Activated naive CD8-positive, alpha-beta T cell treated with anti-CD3 and anti-CD28 coated beads, Interleukin-2, amount 50 U/mL, for 24 hours (primary cell): ENCODE results near the gene PPP2R3C.
"Not testable (repeated sequence)": the region's sequence is repeated elsewhere in the genome, so short reads cannot be mapped to it uniquely, and the experiment has no call there.

Experiments used
- ATAC-seq: fragments of 150-1000 bp; cut with Tn5 transposase; one replicate; pipeline ENCODE4 v1.10.0; 2021
- DNase-seq: peaks from one replicate; pipeline ENCODE4 v3.0.0; 2021
- H3K27ac Mint-ChIP-seq: one replicate; pipeline ENCODE4 v1.8.0; 2021; ENCODE audit warnings: mild to moderate bottlenecking, mixed read lengths
- H3K27me3 Mint-ChIP-seq: one replicate; pipeline ENCODE4 v1.8.0; 2021; ENCODE audit warnings: mixed read lengths
- H3K36me3 Mint-ChIP-seq: one replicate; pipeline ENCODE4 v1.8.0; 2021; ENCODE audit warnings: low read depth, mixed read lengths
- H3K4me1 Mint-ChIP-seq: one replicate; pipeline ENCODE4 v1.8.0; 2021; ENCODE audit warnings: mixed read lengths
- H3K4me3 Mint-ChIP-seq: one replicate; pipeline ENCODE4 v1.8.0; 2021; ENCODE audit warnings: mild to moderate bottlenecking, moderate library complexity, mixed read lengths
- H3K9me3 Mint-ChIP-seq: one replicate; pipeline ENCODE4 v1.8.0; 2021; ENCODE audit warnings: mixed read lengths

PPP2R3C gene

GRCh38 chr14:35121887-35122695 is at the start of gene PPP2R3C, which contains the start of gene PRORP:
TSS of gene PPP2R3C (minus strand) at chr14:35121990. CDS start at chr14:35121959, 31 bp downstream.
TSS of gene PRORP (plus strand) at chr14:35122552. CDS start at chr14:35123246, 694 bp downstream.
- DNase-seq, result peak; percentile 85
- Mint-ChIP-seq H3K9me3 (no peaks in the 10 kb centered on the region), H3K27me3 (no peaks in the 10 kb centered on the region), H3K36me3 (peaks cover 20% of the 10 kb centered on the region), H3K27ac (peak within 1 kb of the TSS; percentile 100), H3K4me1 (peaks cover 62% of the 10 kb centered on the region), H3K4me3 (peak within 1 kb of the TSS; percentile 88)
- ATAC-seq, result peak; percentile 90

DNA sequence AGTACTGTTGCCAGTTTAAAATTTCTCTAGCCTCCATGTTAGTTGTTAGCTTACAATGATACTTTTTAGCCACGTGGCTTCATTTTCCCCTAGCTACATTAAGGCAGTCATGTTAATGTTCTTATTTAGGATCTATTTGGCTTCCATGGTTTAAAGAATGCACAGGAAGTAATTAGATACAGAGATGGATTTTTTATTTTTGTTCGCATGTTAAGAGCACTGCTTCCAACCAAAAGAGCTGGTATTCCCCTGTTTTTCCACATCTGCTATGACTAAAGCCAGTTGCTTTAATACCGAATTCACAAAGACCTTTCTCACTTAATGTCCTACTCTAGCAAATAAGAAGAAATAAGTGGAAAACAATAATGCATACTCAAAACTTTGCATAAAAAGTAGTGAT is 45.7 kb upstream of the PPP2R3C start:
- Mint-ChIP-seq H3K27ac (no peak overlapping the region), H3K36me3 (peaks cover 30% of the 10 kb centered on the region), H3K9me3 (peaks cover 5% of the 10 kb centered on the region), H3K27me3 (no peaks in the 10 kb centered on the region), H3K4me3 (no peak overlapping the region), H3K4me1 (peaks cover 2% of the 10 kb centered on the region)
- no peak for ATAC-seq
- no peak for DNase-seq

GRCh38 chr14:35164849-35165248 is 43.1 kb upstream of the PPP2R3C start:
- Mint-ChIP-seq H3K36me3 (peaks cover 23% of the 10 kb centered on the region), H3K27me3 (no peaks in the 10 kb centered on the region), H3K4me1 (peaks cover 28% of the 10 kb centered on the region), H3K4me3 (no peak overlapping the region), H3K27ac (no peak overlapping the region), H3K9me3 (peaks cover 5% of the 10 kb centered on the region)
- no peak for DNase-seq
- no peak for ATAC-seq

DNA sequence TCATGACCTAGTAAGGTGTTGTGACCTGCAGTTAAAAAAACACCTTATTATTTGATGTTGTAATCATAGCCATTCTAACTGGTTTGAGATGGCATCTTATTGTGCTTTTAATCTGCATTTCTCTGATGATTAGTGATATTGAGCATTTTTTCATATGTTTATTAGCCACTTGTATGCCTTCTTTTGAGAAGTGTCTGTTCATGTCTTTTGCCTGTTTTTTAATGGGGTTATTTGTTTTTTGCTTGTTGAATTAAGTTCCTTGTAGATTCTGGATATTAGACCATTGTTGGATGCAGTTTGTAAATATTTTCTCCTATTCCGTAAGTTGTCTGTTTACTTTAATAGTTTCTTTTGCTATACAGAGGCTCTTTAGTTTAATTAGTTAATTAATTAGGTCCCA is 41.6 kb upstream of the PPP2R3C start:
- ATAC-seq, result no peak
- no peak overlapping the region for H3K4me3 Mint-ChIP-seq
- no peak overlapping the region for H3K27ac Mint-ChIP-seq
- no peaks in the 10 kb centered on the region for H3K9me3 Mint-ChIP-seq
- H3K4me1 Mint-ChIP-seq, result peaks cover 38% of the 10 kb centered on the region
- DNase-seq, result no peak
- H3K36me3 Mint-ChIP-seq, result peaks cover 22% of the 10 kb centered on the region
- no peaks in the 10 kb centered on the region for H3K27me3 Mint-ChIP-seq

DNA sequence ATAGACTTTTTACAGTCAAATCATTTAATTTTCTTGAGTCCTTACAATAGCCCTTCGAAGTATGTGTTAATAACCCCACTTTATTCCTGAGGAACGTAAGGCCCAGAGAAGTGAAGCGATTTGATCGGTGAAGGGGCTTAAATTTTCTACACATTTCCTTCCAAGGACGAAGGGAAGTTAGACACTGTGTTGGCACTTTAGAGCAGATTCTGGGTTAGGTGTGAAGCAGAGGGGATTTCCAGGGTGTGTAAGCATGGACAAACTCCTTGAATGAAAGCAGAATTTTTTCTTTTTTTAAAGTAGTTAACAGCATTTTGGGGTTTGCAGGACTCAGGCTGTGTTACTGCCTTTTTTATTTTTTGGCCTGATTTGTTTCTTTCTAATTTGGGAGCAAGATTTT is 39.4 kb upstream of the PPP2R3C start:
- DNase-seq (no peak), ATAC-seq (peak; percentile 81)
- H3K4me3 Mint-ChIP-seq, result no peak overlapping the region
- H3K4me1 Mint-ChIP-seq, result peaks cover 47% of the 10 kb centered on the region
- H3K27ac Mint-ChIP-seq, result no peak overlapping the region
- no peaks in the 10 kb centered on the region for H3K27me3 Mint-ChIP-seq
- no peaks in the 10 kb centered on the region for H3K9me3 Mint-ChIP-seq
- peaks cover 13% of the 10 kb centered on the region for H3K36me3 Mint-ChIP-seq

GRCh38 chr14:35159742-35160409 is 38.1 kb upstream of the PPP2R3C start:
- no peaks in the 10 kb centered on the region for H3K27me3 Mint-ChIP-seq

DNA sequence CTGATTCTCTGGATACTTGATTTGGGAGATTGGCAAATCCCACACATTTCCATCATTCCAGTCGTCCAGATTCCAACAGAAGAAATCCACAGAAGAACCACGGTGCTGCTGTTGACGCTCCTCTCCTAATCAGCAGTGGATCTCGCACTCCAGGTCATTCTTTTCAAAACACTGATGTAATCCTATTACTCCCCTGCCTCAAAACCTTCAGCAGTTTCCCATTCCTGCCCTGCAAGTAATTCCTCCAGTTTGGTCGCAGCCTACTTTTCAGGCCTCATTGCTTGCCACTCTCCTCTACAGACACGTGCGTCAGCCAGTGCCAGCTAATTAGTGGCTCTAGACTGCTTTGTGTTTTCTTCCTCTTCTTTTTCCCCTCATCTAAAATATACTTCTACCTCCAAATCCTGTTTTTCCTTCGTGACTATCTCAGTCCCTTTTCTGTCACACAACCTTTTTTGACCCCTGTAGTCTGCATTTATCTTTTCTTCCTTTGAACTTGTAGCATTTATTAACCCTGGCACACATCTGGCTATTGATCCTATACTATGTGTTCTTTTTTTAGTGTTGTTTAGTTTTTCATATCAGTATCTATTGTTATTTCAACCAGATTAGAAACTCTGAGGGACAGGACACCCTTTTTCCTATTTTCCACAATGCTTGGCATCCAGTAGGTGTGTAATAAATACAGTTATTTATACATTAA is 37.3 kb upstream of the PPP2R3C start:
- no peak for ATAC-seq
- DNase-seq, result no peak
- no peaks in the 10 kb centered on the region for H3K9me3 Mint-ChIP-seq
- no peak overlapping the region for H3K27ac Mint-ChIP-seq
- H3K27me3 Mint-ChIP-seq, result no peaks in the 10 kb centered on the region
- H3K4me1 Mint-ChIP-seq, result peaks cover 58% of the 10 kb centered on the region
- no peak overlapping the region for H3K4me3 Mint-ChIP-seq
- peaks cover 11% of the 10 kb centered on the region for H3K36me3 Mint-ChIP-seq

More at GRCh38 chr14:35159742-35160409, 38.1 kb upstream of the PPP2R3C start:
- H3K36me3 Mint-ChIP-seq, result peaks cover 13% of the 10 kb centered on the region
- DNase-seq (no peak), ATAC-seq (peak; percentile 77)
- peaks cover 55% of the 10 kb centered on the region for H3K4me1 Mint-ChIP-seq
- no peaks in the 10 kb centered on the region for H3K9me3 Mint-ChIP-seq
- H3K4me3 Mint-ChIP-seq, result no peak overlapping the region
- H3K27ac Mint-ChIP-seq, result peak overlapping the region; percentile 19

GRCh38 chr14:35158491-35158890 is 36.7 kb upstream of the PPP2R3C start:
- H3K9me3 Mint-ChIP-seq, result no peaks in the 10 kb centered on the region
- no peak for ATAC-seq
- peak overlapping the region; percentile 28 for H3K27ac Mint-ChIP-seq
- H3K4me1 Mint-ChIP-seq, result peaks cover 60% of the 10 kb centered on the region
- H3K27me3 Mint-ChIP-seq, result no peaks in the 10 kb centered on the region
- no peak for DNase-seq
- H3K36me3 Mint-ChIP-seq, result peaks cover 11% of the 10 kb centered on the region
- H3K4me3 Mint-ChIP-seq, result no peak overlapping the region

- H3K27me3 Mint-ChIP-seq, result no peaks in the 10 kb centered on the region
- DNase-seq (no peak), ATAC-seq (no peak)
- H3K9me3 Mint-ChIP-seq, result no peaks in the 10 kb centered on the region
- peaks cover 43% of the 10 kb centered on the region for H3K4me1 Mint-ChIP-seq
- no peak overlapping the region for H3K4me3 Mint-ChIP-seq
- H3K27ac Mint-ChIP-seq, result peak overlapping the region; percentile 19
- peaks cover 16% of the 10 kb centered on the region for H3K36me3 Mint-ChIP-seq
These were observed 34.2 kb upstream of the PPP2R3C start for GRCh38 chr14:35155962-35156361.

DNA sequence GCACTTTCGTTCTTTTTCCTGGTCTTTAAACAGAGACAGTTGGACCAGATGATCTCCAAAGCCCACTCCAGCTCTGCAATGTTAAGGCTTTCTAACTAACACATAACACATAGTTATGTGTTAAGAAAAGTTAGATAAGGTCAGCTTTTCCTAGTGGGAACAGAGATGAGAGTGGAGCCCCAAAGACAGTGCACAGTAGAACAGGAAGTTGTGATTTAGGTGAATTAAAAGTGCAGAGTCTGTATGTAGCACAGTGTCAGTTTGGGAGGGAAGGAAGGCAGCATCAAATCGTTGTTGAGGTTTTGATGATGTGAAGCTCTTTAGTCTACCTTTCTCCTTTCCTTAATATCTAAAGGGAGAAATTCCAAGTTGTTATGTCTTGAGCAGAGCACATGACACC is 32.2 kb upstream of the PPP2R3C start:
- no peaks in the 10 kb centered on the region for H3K9me3 Mint-ChIP-seq
- H3K36me3 Mint-ChIP-seq, result peaks cover 10% of the 10 kb centered on the region
- DNase-seq, result no peak
- H3K4me1 Mint-ChIP-seq, result peaks cover 27% of the 10 kb centered on the region
- no peak overlapping the region for H3K27ac Mint-ChIP-seq
- no peak for ATAC-seq
- H3K27me3 Mint-ChIP-seq, result no peaks in the 10 kb centered on the region
- no peak overlapping the region for H3K4me3 Mint-ChIP-seq

DNA sequence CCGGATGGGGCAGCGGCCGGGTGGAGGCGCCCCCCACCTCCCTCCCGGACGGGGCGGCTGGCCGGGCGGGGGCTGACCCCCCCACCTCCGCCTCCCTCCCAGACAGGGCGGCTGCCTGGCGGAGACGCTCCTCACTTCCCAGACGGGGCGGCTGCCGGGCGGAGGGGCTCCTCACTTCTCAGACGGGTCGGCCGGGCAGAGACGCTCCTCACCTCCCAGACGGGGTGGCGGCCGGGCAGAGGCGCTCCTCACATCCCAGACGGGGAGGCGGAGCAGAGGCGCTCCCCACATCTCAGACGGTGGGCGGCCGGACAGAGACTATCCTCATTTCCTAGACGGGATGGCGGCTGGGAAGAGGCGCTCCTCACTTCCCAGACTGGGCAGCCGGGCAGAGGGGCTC is 30.7 kb upstream of the PPP2R3C start:
- H3K36me3 Mint-ChIP-seq, H3K9me3 Mint-ChIP-seq, H3K27ac Mint-ChIP-seq, DNase-seq, ATAC-seq, H3K27me3 Mint-ChIP-seq, H3K4me3 Mint-ChIP-seq: not testable (repeated sequence)
- H3K4me1 Mint-ChIP-seq, result peaks cover 22% of the 10 kb centered on the region

DNA sequence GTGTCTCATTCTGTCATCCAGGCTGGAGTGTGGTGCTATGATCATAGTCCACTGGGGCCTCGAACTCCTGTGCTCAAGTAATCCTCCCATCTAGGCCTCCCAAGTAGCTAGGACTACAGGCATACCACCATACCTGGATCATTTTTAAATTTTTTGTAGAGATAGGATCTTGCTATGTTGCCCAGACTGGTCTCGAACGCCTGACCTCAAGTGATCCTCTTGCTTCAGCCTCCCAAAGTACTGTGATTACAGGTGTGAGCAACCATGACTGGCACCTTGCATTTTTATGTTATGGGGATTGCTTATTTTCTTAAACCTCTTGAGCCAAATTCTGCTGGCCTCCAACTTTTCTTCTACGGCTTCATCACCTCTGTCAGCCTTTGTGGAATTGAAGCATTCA is 27.4 kb upstream of the PPP2R3C start:
- Mint-ChIP-seq H3K4me1 (peaks cover 10% of the 10 kb centered on the region), H3K36me3 (peaks cover 13% of the 10 kb centered on the region), H3K27ac (no peak overlapping the region), H3K9me3 (no peaks in the 10 kb centered on the region), H3K27me3 (no peaks in the 10 kb centered on the region), H3K4me3 (no peak overlapping the region)
- DNase-seq (no peak), ATAC-seq (no peak)

GRCh38 chr14:35147711-35148110 is 25.9 kb upstream of the PPP2R3C start:
- no peak for DNase-seq
- H3K36me3 Mint-ChIP-seq, result peaks cover 11% of the 10 kb centered on the region
- H3K27me3 Mint-ChIP-seq, result no peaks in the 10 kb centered on the region
- peaks cover 7% of the 10 kb centered on the region for H3K4me1 Mint-ChIP-seq
- no peak for ATAC-seq
- no peaks in the 10 kb centered on the region for H3K9me3 Mint-ChIP-seq
- H3K4me3 Mint-ChIP-seq, result no peak overlapping the region
- no peak overlapping the region for H3K27ac Mint-ChIP-seq

- H3K27me3 Mint-ChIP-seq, result no peaks in the 10 kb centered on the region
- DNase-seq (no peak), ATAC-seq (no peak)
- peaks cover 11% of the 10 kb centered on the region for H3K36me3 Mint-ChIP-seq
- H3K9me3 Mint-ChIP-seq, result no peaks in the 10 kb centered on the region
- no peak overlapping the region for H3K4me3 Mint-ChIP-seq
- no peak overlapping the region for H3K27ac Mint-ChIP-seq
- peaks cover 7% of the 10 kb centered on the region for H3K4me1 Mint-ChIP-seq
These were observed 25.4 kb upstream of the PPP2R3C start for GRCh38 chr14:35147186-35147585.
